Coronary artery (tissue), 2 donors: ENCODE data around the gene KNDC1.
"Not testable (repeated sequence)": the region's sequence is repeated elsewhere in the genome, so short reads cannot be mapped to it uniquely, and the experiment has no call there.

Source experiments
- DNase-seq: peaks from one replicate; pipeline ENCODE4 v3.0.0-alpha.2; 2017; ENCODE audit warnings: low spot score
- H3K27ac ChIP-seq, 2 donors: fragments of 200-600 bp; sonication (generic); one replicate each; pipeline ENCODE4 v1.5.1; 2016 to 2019
- H3K4me3 ChIP-seq: fragments of 200-600 bp; sonication (generic); 2 replicates; pipeline ENCODE4 v1.5.1; 2016; ENCODE audit warnings: mild to moderate bottlenecking, moderate library complexity
- CTCF ChIP-seq: fragments of 200-600 bp; sonication (generic); IDR thresholded peaks from one replicate; pipeline ENCODE4 v1.5.1; 2019; ENCODE audit warnings: antibody characterized with exemption

KNDC1 gene

GRCh38 chr10:133231244-133231945 lies 71.4 kb downstream of the KNDC1 start:
- Histone ChIP-seq H3K4me3 (peak overlapping the region; percentile 60), H3K27ac (no peak overlapping the region)
- TF ChIP-seq CTCF: no peak
- no peak for DNase-seq

- H3K27ac ChIP-seq: no peak overlapping the region
- no peak overlapping the region for H3K4me3 ChIP-seq
- no peak for DNase-seq
Measured at GRCh38 chr10:133231946-133232574, 72.0 kb downstream of the KNDC1 start.

GRCh38 chr10:133234796-133235195 lies 74.8 kb downstream of the KNDC1 start:
- not testable (repeated sequence) for DNase-seq, H3K27ac ChIP-seq
- H3K4me3 ChIP-seq: peak overlapping the region; percentile 59

More at GRCh38 chr10:133231946-133232574, 72.0 kb downstream of the KNDC1 start:
- TF ChIP-seq CTCF: no peak

GRCh38 chr10:133235265-133235855 lies 75.3 kb downstream of the KNDC1 start:
- Histone ChIP-seq H3K4me3 (peak overlapping the region; percentile 59), H3K27ac (peak overlapping the region in 1 of 2 donors; percentile 71)
- TF ChIP-seq CTCF: no peak
- no peak for DNase-seq

GRCh38 chr10:133235932-133236331 lies 75.9 kb downstream of the KNDC1 start:
- Histone ChIP-seq H3K27ac (peak overlapping the region in 1 of 2 donors; percentile 59), H3K4me3 (peak overlapping the region; percentile 65)
- no peak for DNase-seq
- TF ChIP-seq CTCF: no peak

- Histone ChIP-seq H3K4me3 (peak overlapping the region; percentile 65), H3K27ac (peak overlapping the region in 1 of 2 donors; percentile 59)
- no peak for TF ChIP-seq CTCF
- no peak for DNase-seq
Measured at GRCh38 chr10:133236401-133237240, 76.6 kb downstream of the KNDC1 start.

GRCh38 chr10:133237241-133237587 lies 77.2 kb downstream of the KNDC1 start:
- DNase-seq: no peak
- H3K4me3 ChIP-seq: peak overlapping the region; percentile 65
- H3K27ac ChIP-seq: no peak overlapping the region
- no peak for TF ChIP-seq CTCF
